ENCODE results near the gene OCRL.

Gene OCRL

DNA sequence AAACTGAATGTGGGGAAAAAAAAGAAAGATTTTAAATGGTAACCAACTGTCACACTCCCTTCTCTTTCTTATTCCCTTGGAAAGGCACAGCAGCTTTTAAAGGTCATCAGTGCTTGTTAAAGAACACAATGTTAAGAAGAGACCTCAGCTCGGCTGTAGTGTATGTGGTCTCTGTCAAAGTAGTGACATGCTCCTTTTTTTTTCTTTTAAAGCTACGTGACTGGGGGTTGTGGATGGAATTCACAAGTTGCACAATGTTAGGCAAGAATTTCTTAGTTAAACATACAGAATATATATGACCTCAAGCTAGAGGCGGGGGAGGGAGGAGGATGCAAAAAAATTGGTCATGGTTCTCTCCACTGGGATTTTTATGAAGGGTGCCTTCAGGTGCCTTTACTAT is 45.6 kb downstream of the OCRL start:
- no peak for DNase-seq (ENCODE audit: low spot score)

DNA sequence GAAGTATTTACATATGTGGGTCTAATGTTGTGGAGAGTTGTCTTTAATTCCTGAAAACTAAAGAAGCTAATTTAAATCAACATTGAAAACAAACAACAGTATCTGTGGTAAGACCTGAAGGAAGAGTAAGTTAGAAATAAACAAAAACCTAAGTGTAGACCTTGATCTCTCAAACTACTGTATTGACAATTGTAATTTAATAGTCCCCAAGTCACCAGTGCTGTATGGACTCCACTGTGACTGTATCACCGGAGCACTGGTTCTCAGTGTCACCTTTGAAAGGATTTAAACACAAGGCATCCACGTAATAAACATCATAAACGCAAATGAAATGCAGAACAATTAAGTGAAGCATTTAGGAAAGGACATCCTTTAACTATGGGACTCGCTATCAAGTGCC is 46.4 kb downstream of the OCRL start:
- no peak for DNase-seq (ENCODE audit: low spot score)

DNA sequence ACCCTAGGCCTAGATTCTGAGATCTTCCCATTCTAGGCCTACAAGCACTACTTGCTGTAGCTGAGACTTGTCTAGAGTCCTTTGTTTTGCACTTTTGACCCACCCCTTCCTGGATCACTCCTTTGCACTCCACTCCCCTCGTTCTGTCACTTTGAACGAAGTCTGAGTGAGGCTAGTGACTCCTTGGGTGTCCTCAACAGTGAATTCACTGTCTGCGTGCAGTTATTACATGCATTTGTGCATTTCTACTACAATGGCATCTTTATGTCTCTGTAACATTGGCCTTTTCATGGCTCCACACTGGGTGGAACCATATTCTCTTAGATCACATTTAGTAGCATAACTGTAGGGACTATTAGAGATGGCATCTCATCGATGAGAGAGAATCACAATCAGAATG is 50.5 kb downstream of the OCRL start:
- DNase-seq (ENCODE audit: low spot score): no peak

DNA sequence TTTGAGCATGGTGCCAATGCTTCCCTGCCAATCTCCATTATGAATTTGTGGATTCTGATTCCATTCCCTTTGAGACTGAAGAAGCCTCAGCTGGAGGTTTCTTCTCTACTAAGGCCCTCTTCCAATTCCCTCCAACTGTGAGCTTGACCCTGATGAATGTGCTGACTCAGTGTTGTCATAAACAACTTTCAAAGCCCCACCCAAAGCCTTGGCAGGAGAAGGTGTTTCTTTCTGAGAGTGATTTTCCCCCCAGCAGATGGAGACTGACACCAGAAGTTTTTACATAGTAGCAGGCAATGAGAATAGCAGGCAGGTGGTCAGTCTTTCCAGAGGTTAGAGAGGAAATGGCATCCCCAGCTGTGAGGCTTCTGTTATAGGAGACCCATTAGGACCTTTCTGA is 53.1 kb downstream of the OCRL start:
- DNase-seq (ENCODE audit: low spot score): no peak

DNA sequence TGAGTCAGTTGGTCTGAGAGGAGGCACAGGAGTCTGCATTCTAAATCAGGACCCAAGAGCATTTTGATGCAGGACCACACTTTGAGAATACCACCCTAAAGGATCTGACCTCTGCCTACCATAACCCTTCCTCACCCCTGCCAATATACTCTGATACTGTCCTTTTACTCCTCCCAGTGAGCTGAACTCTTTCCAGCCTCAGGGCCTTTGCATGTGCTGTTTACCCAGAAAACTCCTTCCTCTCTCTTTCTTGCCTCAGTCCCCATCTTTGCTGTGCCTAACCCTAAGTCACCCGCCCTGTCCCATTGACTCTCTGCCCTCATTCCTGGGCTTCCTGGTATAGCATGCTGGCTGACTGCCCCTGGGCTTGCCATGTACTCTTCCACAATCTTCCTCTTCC is 54.7 kb downstream of the OCRL start:
- no peak for DNase-seq (ENCODE audit: low spot score)

DNA sequence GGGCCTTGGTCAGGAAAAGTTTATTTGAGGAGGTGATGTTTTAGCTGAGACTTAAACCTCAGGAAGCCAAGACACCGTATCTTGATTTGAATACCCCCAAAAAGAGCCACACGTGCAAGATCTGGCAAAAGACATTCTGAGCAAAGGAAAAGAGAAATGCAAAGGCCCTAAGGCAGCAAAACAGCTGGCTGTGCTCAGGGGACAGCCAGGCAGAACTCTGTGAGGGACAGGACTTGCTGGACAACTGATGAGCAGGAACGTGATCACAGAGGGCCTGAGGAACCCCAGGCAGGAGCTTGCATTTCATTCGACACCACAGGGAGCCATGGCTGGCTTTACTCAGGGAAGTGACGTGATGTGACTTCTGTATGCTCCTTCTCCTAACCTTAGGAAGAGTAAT is 56.0 kb downstream of the OCRL start:
- DNase-seq (ENCODE audit: low spot score): no peak

DNA sequence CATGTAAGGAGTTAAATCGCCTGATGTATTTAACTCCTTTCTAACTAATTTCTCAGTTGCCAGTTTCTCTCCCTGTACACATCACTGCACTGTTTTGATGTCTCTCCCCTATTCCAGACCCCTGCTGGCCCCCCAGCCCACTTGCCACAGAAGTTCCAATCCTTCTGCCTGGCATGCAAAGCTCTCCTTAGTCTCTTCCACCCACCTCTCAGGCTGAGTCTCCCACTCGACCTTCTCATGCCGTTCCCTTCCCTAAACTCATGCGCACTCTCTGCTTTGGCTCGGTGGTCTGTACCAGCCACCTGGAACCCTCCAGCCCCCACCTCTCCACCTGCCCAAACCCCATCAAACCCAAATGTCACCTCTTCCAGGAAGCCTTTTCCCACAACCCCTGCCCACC is 57.8 kb downstream of the OCRL start:
- DNase-seq (ENCODE audit: low spot score): no peak

DNA sequence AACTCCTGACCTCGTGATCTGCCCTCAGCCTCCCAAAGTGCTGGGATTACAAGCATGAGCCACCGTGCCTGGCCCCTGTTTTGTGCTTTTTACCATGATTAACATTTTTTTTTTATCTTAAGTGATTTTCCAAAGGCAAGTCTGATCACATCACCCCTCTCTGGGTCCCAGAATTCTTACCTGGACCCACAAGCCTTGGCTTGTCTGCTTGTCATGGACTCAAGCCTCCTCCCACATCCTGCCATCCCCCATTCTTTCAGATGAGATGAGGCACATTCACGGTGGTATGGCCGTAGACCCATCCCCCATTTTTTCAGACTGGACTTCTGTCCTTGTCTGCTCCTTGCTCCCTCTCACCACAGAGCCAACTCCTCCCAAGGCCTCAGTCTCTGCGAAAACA is 59.4 kb downstream of the OCRL start:
- DNase-seq (ENCODE audit: low spot score): no peak

DNA sequence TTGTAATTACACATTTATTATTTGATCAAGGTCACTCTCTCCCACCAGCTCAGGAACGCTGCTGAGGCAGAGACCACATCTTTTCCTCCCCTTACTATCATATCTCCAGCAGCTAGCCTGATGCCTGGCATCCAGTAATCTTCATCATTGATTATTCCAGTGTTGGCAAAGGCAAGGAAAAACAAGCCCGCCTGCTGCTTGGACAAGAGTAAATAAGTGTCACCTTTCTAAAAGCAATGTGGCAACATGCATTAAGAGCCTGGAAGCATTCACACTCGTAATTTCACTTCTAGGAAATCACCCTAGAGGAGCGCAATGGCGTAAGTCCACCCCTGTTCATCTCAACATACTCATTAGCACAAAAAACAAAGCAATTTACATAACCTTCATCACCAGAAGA is 59.9 kb downstream of the OCRL start:
- DNase-seq (ENCODE audit: low spot score): no peak

DNA sequence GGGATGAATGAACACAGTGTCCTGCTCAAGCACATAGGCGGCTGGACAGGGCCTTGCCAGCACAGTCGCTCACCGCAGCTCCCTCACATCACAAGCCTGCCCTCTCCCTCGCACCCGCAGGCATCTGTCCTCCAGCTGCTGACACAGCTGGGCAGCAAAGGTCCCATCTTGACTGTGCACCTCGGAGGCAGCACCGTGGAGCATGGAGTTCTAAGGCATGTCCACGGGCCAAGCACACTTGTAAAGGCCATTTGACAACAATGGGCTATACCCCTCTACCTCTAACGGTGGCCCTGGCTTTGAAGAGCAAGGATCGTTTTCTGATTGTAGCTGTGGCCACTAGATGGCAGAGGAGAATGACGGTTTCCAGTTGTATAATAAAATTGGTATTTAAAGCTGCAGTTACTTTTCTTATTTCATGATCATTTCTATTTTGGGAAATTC is 60.9 kb downstream of the OCRL start:
- peak; percentile 49 for DNase-seq (ENCODE audit: low spot score)

DNA sequence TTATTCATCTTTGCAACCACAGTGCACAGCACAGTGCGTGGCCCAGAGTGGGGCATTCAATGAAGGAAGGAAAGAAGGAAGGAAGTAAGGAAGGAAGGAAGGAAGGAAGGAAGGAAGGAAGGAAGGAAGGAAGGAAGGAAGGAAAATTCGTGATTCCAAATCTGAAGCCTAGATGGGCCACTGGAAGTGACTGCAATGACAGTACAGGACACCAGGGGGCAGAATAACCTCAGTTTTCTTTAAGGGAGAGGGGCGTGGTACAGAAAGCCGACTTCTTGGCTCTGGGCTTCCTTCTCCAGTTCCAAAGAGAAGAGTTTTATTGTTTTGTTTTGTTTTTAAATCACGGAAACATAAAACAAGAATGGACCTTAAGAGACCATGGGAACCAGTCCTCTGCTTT is 66.9 kb downstream of the OCRL start:
- peak; percentile 64 for DNase-seq (ENCODE audit: low spot score)

DNA sequence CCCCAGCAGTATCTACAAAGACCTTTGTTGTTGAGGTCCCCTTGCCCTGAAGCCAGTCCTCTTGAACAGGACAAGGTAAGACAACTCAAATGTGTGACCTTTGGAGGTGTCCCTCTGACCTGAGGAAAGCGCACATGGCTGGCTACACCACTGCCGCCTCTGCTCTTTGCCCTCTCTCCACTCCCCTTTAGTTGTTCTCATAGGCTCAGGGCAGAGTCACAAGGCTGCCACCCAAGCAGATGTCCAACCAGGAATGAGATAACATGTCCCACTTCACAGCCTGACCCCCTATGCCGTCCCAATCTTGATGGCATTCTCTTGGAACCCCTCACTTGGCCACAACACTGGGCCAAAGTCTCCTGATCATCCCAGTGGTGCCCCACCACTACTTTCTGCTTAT is 68.4 kb downstream of the OCRL start:
- no peak for DNase-seq (ENCODE audit: low spot score)

DNA sequence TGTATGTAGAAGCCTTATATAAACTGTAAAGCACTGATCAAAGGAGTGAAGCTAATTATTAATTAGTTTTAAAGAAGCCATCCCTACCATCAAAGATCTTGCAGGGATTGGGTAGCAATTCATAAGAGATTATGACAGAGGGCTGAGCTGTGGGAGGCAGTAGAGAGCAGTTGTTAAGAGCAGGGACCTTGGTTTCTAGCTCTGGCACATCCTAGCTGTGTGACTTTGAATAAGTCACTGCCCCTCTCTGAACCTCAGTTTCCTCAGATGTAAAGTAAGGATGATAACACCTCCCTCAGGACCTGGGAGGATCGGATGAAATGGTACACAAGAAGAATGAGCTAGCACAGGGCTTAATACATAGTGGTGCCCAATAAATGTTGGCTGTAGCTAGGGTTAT is 69.3 kb downstream of the OCRL start:
- no peak for DNase-seq (ENCODE audit: low spot score)

DNA sequence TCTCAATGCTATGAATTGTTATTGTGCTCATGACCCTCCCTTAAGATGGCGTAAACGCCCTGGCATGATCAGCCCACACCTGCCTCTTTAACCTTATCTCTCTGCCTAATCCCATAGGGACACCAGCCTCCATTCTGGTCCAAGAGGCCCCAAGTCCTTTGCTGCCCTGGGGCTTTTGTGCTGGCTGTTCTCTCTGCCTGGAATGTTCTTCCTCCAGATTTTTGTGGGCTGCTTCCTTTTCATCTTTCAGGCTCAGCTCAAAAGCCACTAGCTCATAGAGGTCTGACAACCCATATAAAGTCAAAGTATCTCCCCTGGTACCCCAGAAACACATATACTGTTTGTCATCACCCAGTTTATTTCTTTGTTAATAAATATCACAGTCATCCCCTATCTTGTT is 72.3 kb downstream of the OCRL start:
- DNase-seq (ENCODE audit: low spot score): no peak

DNA sequence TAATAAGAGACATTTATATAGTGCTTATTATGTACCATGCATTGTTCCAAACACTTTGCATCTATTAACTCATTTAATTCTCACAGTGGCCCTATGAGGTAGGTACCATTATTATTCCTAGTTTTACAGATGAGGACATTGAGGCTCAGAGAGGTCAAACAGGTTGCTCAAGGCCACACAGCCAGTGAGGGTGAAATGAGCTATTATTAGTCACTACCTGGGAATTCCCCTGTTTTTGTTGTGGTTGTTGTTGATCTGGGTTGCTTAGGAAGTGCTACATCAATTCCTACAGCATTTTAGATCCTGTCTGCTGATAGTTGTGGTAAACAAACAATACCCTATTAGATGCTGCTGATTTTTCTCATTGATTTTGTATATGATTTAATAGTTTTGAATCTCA is 73.5 kb downstream of the OCRL start:
- DNase-seq (ENCODE audit: low spot score): no peak

DNA sequence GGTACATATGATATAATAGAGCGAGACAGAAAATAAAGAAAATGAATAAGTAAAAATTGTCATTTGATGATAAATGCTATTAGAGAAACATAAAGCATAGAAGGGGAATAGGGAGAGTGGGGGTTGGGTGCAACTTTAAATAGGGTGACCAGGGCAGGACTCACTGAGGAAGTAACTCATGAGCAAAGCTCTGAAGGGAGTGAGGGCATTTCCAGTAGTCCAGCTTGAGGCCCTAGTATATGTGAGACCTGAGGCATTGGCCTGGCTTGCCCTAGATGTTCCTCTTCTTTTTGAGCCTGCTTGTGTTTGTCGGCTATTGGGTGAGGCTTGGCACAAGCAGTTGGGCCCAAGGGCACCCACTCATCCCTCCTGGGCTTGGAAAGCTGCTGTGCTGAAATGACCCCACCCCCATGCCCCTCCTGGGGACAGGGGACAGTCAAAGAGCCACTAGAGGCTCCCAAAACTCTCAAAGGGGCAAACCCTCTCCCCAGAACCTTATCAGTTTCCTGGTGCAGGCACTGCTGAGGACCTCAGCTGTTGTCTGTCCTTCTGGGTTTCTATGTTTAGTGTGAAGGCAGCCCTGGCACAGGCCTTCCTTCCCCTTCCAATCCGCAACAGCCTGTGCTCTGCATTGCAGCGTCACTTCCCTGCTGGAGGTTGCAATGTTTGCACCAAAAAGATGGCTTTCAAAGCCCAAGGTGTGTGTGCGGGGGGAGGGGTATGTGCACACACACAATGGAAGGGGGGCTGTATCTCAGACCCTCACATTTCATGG is 74.6 kb downstream of the OCRL start:
- DNase-seq (ENCODE audit: low spot score): no peak

DNA sequence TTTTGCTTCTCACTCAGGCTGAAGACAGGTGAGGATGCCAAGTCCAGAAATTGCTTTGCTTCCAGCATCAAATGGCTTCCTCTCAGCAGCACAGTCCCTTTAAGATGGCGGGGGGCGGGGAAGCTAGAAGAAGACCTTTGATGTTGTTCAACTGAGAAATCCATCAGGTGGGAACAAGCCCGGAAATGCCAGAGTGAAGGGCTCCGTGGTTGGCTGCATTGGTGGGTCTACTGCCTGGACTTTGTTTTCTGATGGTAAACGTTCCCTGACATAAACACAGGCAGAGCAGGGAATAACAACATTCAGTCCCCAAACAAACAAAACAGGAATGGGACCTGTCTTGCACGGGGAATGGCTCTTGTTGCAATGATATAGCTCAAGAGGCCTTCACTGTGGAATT is 77.4 kb downstream of the OCRL start:
- DNase-seq (ENCODE audit: low spot score): no peak

DNA sequence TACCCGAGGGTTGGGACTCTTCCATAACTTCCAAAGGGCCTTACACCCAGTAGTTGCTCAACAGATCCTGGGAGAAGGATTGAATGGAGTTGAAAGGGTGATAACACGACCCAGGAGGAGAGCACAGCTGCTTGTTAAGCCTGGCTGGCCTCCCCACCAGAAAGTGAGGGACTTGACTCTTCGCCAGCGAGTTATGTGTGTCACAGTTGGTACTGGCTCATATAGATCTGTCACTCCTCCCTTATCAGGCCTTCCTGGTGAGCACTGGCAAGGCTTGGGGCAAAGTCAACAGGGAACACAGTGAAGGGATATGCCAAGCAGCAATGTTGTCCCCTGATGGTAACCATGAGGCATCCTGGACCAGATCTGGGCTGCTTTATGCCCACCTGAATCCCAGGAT is 78.9 kb downstream of the OCRL start:
- no peak for DNase-seq (ENCODE audit: low spot score)

DNA sequence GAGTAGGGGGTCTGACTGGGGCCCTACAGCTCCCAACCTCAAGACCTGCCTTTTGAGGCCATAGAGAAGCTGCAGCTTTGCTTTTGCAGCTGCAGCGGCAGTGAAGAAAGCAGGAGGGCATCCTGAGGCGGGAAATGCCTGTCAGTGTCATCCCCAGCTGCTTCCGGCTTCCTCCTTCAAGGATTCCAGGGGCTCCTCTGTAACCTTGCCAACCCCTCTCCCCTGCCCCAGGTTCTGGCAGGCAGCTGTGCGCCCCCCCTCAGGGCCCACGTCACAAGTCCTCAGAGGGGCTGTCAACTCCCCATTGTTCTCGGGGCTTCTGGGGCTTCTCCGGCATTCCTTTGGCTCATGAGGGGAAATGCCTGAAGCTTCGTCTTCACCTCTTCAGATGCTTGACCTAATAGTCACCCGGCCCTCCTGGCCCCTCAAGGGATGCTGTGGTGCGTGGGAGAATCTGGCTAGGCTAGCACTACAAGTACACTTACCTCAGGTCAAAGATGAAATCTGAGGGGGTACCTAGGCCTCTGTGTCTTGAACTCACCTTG is 82.8 kb downstream of the OCRL start:
- no peak for DNase-seq (ENCODE audit: low spot score)

DNA sequence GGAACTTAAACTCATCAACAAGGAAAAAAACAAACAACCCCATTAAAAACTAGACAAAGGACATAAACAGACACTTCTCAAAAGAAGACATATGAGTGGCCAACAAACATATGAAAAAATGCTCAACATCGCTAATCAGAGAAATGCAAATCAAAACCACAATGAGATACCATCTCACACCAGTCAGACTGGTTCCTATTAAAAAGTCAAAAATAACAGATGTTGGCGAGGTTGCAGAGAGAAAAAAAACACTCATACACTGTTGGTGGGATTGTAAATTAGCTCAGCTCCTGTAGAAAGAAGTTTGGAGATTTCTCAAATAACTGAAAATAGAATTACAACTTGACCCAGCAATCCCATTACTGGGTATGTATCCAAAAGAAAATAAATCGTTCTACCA is 86.0 kb downstream of the OCRL start:
- DNase-seq (ENCODE audit: low spot score): peak; percentile 11

DNA sequence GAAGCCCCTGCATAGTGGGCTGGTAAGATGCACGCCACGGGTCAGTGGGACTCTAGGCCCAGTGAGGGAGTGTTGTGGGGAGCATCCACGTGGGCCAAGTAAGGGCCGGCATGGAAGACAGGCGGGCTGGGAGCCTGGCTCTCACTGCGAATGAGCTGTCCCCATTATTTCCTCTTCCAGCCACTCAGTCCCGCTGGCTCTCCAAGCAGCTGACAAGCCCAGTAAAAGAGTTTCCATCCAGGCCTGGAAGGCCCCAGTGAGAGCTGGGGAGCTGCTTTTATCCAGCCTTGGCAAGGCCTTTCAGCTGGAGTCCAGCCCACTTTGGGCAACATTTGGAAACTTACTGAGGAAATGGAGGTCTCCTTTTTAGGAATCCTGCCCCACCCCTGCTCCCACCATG is 89.8 kb downstream of the OCRL start:
- no peak for DNase-seq (ENCODE audit: low spot score)

DNA sequence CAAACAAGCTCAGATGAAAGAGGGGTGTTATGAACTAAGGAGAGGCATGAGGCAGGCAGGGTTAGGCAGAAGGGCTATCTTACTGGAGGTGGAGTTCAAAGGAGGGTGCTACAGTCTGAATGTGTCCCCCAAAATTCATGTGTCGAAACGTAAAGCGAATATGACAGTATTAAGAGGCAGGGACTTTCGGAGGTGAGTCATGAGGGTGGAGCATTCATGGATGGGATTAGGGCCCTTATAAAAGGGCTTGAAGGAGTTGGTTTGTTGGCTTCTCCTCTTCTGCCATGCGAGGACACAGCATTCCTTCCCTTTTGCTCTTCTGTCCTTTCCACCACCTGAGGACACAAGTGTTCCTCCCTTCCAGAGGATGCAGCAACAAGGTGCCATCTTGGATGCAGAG is 91.8 kb downstream of the OCRL start:
- DNase-seq (ENCODE audit: low spot score): no peak

DNA sequence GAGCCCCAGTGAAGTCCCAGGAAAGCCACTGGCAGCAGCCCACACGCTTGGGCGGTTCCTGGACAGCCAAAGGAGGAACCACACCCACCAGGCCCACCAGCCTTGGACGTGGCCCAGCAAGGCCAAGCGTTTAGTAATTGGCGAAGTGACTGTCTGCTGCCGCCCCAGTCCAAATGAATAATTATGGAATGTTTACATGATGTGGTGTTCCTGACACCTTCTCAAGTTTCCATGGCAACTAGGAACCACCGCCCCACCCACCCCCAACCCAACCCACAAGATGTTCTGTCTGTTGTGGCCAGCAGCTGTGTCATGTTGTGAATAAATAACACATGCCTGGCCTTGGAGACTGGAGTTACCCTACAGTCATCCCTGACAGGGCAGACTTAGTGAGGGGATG is 92.4 kb downstream of the OCRL start:
- DNase-seq (ENCODE audit: low spot score): no peak

DNA sequence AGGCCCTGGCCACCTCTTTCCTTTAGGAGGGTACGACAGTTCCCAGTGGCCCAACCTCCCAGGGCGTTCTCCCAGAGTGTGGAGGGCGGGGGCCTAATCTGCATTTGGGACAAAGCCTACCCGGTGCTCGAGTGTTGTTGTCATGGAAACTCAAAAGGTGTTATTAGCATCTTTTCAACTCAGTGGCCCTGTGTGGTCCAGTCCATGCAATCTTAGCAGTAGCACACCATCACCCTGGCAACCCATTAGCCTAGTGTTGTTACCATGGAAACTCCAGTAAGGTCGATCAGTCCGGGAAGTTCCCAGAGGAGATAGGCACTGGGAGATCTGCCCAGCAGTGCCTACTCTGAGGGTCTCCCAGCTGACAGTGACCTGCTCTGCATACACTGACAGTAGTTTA is 94.5 kb downstream of the OCRL start:
- DNase-seq (ENCODE audit: low spot score): no peak

Measured in NAMALWA (cell line).